CD14-positive monocyte (primary cell): ENCODE measurements around the gene TSHZ1. TPM values are rescaled to one million over a fixed set of nuclear protein-coding genes. Genes with fewer than 3 reads are reported as not detected.
A peak's percentile ranks its signal among the peaks of the same experiment; 100 is the strongest.

Source experiments
- DNase-seq, 3 donors: peaks; one replicate each; pipeline ENCODE4 v3.0.0-alpha.2; 2011 to 2022
- H2AFZ ChIP-seq: 2 replicates; pipeline ENCODE4 v1.6.0; 2012; ENCODE audit warnings: mild to moderate bottlenecking, low read depth, low read length, inconsistent platforms; ENCODE audit not compliant: insufficient read depth, poor library complexity, severe bottlenecking
- H3K27ac ChIP-seq, 2 donors: 1 replicate in 1 of 2; 2 replicates in 1 of 2; pipeline ENCODE4 v1.5.1; 2012 to 2013; ENCODE audit warnings: low read length in 2 of 2, control low read depth in 1 of 2, inconsistent platforms in 1 of 2, low read depth in 1 of 2, mild to moderate bottlenecking in 1 of 2
- H3K27me3 ChIP-seq, 2 donors: one replicate each; pipeline versions ENCODE4 v1.6.0 to v1.6.1; 2011 to 2013; ENCODE audit warnings: low read length in 2 of 2; ENCODE audit not compliant: control insufficient read depth in 2 of 2, insufficient read depth in 2 of 2
- H3K36me3 ChIP-seq, 2 donors: replicated peaks in 1 of 2; 1 replicate in 1 of 2; 2 replicates in 1 of 2; pipeline versions ENCODE4 v1.5.1 to v1.6.1; 2012 to 2013; ENCODE audit warnings: low read length in 2 of 2, control low read depth in 1 of 2, inconsistent platforms in 1 of 2, mild to moderate bottlenecking in 1 of 2; ENCODE audit not compliant: insufficient read depth in 2 of 2, control insufficient read depth in 1 of 2
- H3K4me1 ChIP-seq, 2 donors: 1 replicate in 1 of 2; 2 replicates in 1 of 2; pipeline versions ENCODE4 v1.5.1 to v1.6.1; 2012 to 2013; ENCODE audit warnings: low read length in 2 of 2, control low read depth in 1 of 2, inconsistent platforms in 1 of 2, mild to moderate bottlenecking in 1 of 2, moderate library complexity in 1 of 2; ENCODE audit not compliant: insufficient read depth in 2 of 2, control insufficient read depth in 1 of 2
- H3K4me2 ChIP-seq: replicated peaks from 2 replicates; pipeline ENCODE3; 2012; ENCODE audit warnings: low read length, moderate library complexity, mild to moderate bottlenecking; ENCODE audit not compliant: poor library complexity, severe bottlenecking; ENCODE audit errors: extremely low read depth
- H3K4me3 ChIP-seq, 3 experiments: fragments of 200-600 bp in 1 of 3; sonication (generic) in 1 of 3; replicated peaks in 1 of 3; 1 replicate in 2 of 3; 2 replicates in 1 of 3; pipeline ENCODE4 v1.5.1; 2011 to 2013; ENCODE audit warnings: low read length in 3 of 3, mild to moderate bottlenecking in 3 of 3, control low read depth in 2 of 3, low read depth in 2 of 3, inconsistent platforms in 1 of 3, moderate library complexity in 1 of 3
- H3K79me2 ChIP-seq: 2 replicates; pipeline ENCODE4 v1.6.0; 2012; ENCODE audit warnings: mild to moderate bottlenecking, control low read depth, inconsistent platforms, low read length, moderate library complexity; ENCODE audit not compliant: insufficient read depth
- H3K9ac ChIP-seq: 2 replicates; pipeline ENCODE4 v1.6.0; 2017; ENCODE audit warnings: low read length, mild to moderate bottlenecking; ENCODE audit not compliant: insufficient read depth, poor library complexity, severe bottlenecking
- H3K9me3 ChIP-seq, 2 donors: replicated peaks in 1 of 2; 1 replicate in 1 of 2; 2 replicates in 1 of 2; pipeline versions ENCODE4 v1.5.1 to v1.6.1; 2012 to 2013; ENCODE audit warnings: low read length in 2 of 2, control low read depth in 1 of 2; ENCODE audit not compliant: control insufficient read depth in 1 of 2, insufficient read depth in 1 of 2
- H4K20me1 ChIP-seq: 2 replicates; pipeline ENCODE4 v1.6.0; 2012; ENCODE audit warnings: mild to moderate bottlenecking, low read length, control low read depth, moderate library complexity; ENCODE audit not compliant: insufficient read depth
- H3K27ac Mint-ChIP-seq, 7 donors: one replicate each; pipeline ENCODE4 v1.8.0; 2020; ENCODE audit warnings: mild to moderate bottlenecking in 7 of 7, mixed read lengths in 7 of 7, moderate library complexity in 6 of 7, inconsistent platforms in 2 of 7
- H3K27me3 Mint-ChIP-seq, 3 donors: one replicate each; pipeline ENCODE4 v1.8.0; 2021 to 2022; ENCODE audit warnings: low read depth in 3 of 3, mild to moderate bottlenecking in 3 of 3, mixed read lengths in 3 of 3, moderate library complexity in 3 of 3, inconsistent platforms in 1 of 3
- H3K36me3 Mint-ChIP-seq, 2 donors: one replicate each; pipeline ENCODE4 v1.8.0; 2020; ENCODE audit warnings: mixed read lengths in 2 of 2, inconsistent platforms in 1 of 2, mild to moderate bottlenecking in 1 of 2
- H3K4me1 Mint-ChIP-seq: one replicate; pipeline ENCODE4 v1.8.0; 2020; ENCODE audit warnings: mild to moderate bottlenecking, mixed read lengths
- H3K4me3 Mint-ChIP-seq, 2 donors: one replicate each; pipeline ENCODE4 v1.8.0; 2020; ENCODE audit warnings: mild to moderate bottlenecking in 2 of 2, mixed read lengths in 2 of 2, moderate library complexity in 1 of 2
- H3K9me3 Mint-ChIP-seq, 7 donors: one replicate each; pipeline ENCODE4 v1.8.0; 2020 to 2022; ENCODE audit warnings: mixed read lengths in 7 of 7, mild to moderate bottlenecking in 6 of 7, moderate library complexity in 6 of 7, inconsistent platforms in 2 of 7
- CTCF ChIP-seq: fragments of 200-600 bp; IDR thresholded peaks from one replicate; pipeline ENCODE4 v1.8.0; 2022; ENCODE audit warnings: antibody characterized with exemption, mild to moderate bottlenecking
- WGBS: methylation state at CpG from one replicate; pipeline ENCODE4 v1.1.5; 2013; ENCODE audit warnings: missing lambda C conversion rate; ENCODE audit not compliant: insufficient coverage; 5-methylcytosine and 5-hydroxymethylcytosine counted together
- intact Hi-C, 2 donors: fragments of 100-400 bp; cut with micrococcal nuclease; formaldehyde crosslinking; loops; one replicate each; pipeline versions ENCODE4 v1.15.0 to v1.15.1; 2023
- polyA plus RNA-seq, 3 donors: library from polyadenylated mRNA; depleted of rRNA in 1 of 3; unstranded in 2 of 3; stranded (reverse) in 1 of 3; fragments of 300-500 nt in 2 of 3; fragments of >200 nt in 1 of 3; fragmentation: Illumina TruSeq in 2 of 3; gene quantifications; 1 replicate in 2 of 3; 2 replicates in 1 of 3; pipeline ENCODE4 v1.2.3, GENCODE V29; 2012 to 2021

Gene TSHZ1
- polyA plus RNA-seq, 3 donors: 0.76 to 3.3 (median 1.4) TPM

- Histone ChIP-seq H2AFZ (no peak overlapping the region), H3K79me2 (no peaks in the 10 kb centered on the region), H3K4me2 (no peak overlapping the region), H3K4me1 (peaks cover 0 to 5% of the 10 kb centered on the region in 2 donors), H3K27me3 (no peaks in the 10 kb centered on the region), H3K27ac (no peak overlapping the region), H4K20me1 (no peaks in the 10 kb centered on the region), H3K9ac (no peak overlapping the region), H3K4me3 (no peak overlapping the region), H3K9me3 (no peaks in the 10 kb centered on the region), H3K36me3 (no peaks in the 10 kb centered on the region)
- Mint-ChIP-seq H3K9me3 (no peaks in the 10 kb centered on the region), H3K27ac (peak overlapping the region in 2 of 7 donors; percentile 26 to 76), H3K36me3 (no peaks in the 10 kb centered on the region), H3K27me3 (peaks cover 2 to 9% (median 7%) of the 10 kb centered on the region in 3 donors), H3K4me1 (peaks cover 10% of the 10 kb centered on the region), H3K4me3 (no peak overlapping the region)
- intact Hi-C loops: no loop called here
- no peak for TF ChIP-seq CTCF
- DNase-seq: no peak
- 77% methylated on average over 17 of the region's 17 CpGs for WGBS
These were observed 38.1 kb upstream of the TSHZ1 start for GRCh38 chr18:75172299-75173124.

GRCh38 chr18:75173125-75173432, 37.5 kb upstream of the TSHZ1 start:
- no peak overlapping the region for H2AFZ ChIP-seq
- H3K4me1 ChIP-seq: peaks cover 0 to 5% of the 10 kb centered on the region in 2 donors
- no peaks in the 10 kb centered on the region for H3K9me3 Mint-ChIP-seq
- no peaks in the 10 kb centered on the region for H4K20me1 ChIP-seq
- no peaks in the 10 kb centered on the region for H3K27me3 ChIP-seq
- intact Hi-C loops: no loop called here
- H3K27ac ChIP-seq: no peak overlapping the region
- 17% methylated on average over 5 of the region's 5 CpGs for WGBS
- no peak overlapping the region for H3K4me2 ChIP-seq
- no peak overlapping the region for H3K4me3 ChIP-seq
- no peaks in the 10 kb centered on the region for H3K9me3 ChIP-seq
- H3K4me3 Mint-ChIP-seq: no peak overlapping the region
- no peak overlapping the region for H3K9ac ChIP-seq
- H3K27ac Mint-ChIP-seq: peak overlapping the region in 2 of 7 donors; percentile 26 to 76
- H3K4me1 Mint-ChIP-seq: peaks cover 10% of the 10 kb centered on the region
- no peaks in the 10 kb centered on the region for H3K79me2 ChIP-seq
- H3K36me3 Mint-ChIP-seq: no peaks in the 10 kb centered on the region
- H3K27me3 Mint-ChIP-seq: peaks cover 0 to 5% (median 4%) of the 10 kb centered on the region in 3 donors
- DNase-seq: peak; percentile 31 to 58 (median 52)
- peak; percentile 21 for TF ChIP-seq CTCF
- no peaks in the 10 kb centered on the region for H3K36me3 ChIP-seq
